ENCODE results near the gene UPK2.

The UPK2 gene

DNA sequence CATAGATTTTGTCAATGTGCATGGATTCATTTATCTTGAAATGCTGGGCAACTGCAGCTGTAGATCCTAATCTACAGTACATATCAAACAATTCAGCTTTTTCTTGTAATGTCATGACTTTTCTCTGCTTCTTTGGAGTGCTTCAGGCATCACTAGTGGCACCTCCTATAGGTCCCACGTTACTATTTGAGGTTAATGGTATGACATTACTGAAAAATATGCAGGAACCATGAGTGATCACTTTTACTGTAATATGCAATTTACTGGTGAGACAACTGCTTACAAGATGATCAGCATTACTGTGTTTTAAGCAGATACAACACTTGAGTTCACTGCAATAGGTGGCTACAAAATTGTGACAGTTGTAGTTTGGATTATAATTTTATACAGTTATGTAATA lies 44.8 kb downstream of the UPK2 start:
- FAIRE-seq (no peak), DNase-seq (ENCODE audit: insufficient read length, low spot score) (no peak)
- TF ChIP-seq, protein P1, sequence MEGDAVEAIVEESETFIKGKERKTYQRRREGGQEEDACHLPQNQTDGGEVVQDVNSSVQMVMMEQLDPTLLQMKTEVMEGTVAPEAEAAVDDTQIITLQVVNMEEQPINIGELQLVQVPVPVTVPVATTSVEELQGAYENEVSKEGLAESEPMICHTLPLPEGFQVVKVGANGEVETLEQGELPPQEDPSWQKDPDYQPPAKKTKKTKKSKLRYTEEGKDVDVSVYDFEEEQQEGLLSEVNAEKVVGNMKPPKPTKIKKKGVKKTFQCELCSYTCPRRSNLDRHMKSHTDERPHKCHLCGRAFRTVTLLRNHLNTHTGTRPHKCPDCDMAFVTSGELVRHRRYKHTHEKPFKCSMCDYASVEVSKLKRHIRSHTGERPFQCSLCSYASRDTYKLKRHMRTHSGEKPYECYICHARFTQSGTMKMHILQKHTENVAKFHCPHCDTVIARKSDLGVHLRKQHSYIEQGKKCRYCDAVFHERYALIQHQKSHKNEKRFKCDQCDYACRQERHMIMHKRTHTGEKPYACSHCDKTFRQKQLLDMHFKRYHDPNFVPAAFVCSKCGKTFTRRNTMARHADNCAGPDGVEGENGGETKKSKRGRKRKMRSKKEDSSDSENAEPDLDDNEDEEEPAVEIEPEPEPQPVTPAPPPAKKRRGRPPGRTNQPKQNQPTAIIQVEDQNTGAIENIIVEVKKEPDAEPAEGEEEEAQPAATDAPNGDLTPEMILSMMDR (IDR thresholded peaks at IDR 0.05; ENCODE audit: insufficient read depth, missing control alignments) = no peak

DNA sequence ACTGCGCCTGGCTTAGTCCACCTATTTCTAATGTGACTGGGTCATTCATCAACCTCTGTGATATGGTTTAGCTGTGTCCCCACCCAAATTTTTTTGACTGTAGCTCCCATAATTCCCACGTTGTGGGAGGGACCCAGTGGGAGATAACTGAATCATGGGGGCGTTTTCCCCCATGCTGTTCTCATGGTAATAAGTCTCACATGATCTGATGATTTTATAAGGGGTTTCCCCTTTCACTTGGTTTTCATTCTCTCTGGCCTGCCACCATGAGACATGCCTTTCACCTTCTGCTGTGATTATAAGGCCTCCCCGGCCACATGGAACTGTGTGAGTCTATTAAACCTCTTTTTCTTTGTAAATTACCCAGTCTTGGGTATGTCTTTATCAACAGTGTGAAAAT lies 50.6 kb downstream of the UPK2 start:
- TF ChIP-seq, protein P1 (IDR thresholded peaks at IDR 0.05; ENCODE audit: insufficient read depth, missing control alignments) = no peak

More for the DNA sequence above, 50.6 kb downstream of the UPK2 start:
- FAIRE-seq (no peak), DNase-seq (ENCODE audit: insufficient read length, low spot score) (no peak)

All from D721Med (cell line).